Neural progenitor cell (in vitro differentiated cells): ENCODE measurements around the gene BABAM1.

Experiments
- CTCF ChIP-seq: fragments of 200-600 bp; sonication (generic); IDR thresholded peaks from 2 replicates; pipeline ENCODE4 v1.5.1; 2017; ENCODE audit warnings: antibody characterized with exemption, mild to moderate bottlenecking
- EZH2 ChIP-seq: fragments of 200-600 bp; sonication (generic); IDR thresholded peaks from 2 replicates; pipeline ENCODE4 v1.6.1; 2017; ENCODE audit warnings: antibody characterized with exemption, mild to moderate bottlenecking, moderate library complexity
- EZH2phosphoT487 ChIP-seq: fragments of 200-600 bp; sonication (generic); IDR thresholded peaks from 2 replicates; pipeline ENCODE4 v1.6.1; 2017; ENCODE audit warnings: antibody characterized with exemption

GRCh38 chr19:17303167-17303939, 36.1 kb downstream of the BABAM1 start, which contains the start of gene ABHD8:
- TF ChIP-seq CTCF (peak; percentile 72), EZH2 (no peak), EZH2phosphoT487 (no peak)
